Raji (cell line): Measurements from ENCODE around the gene PAOX.

Experiments
- POLR2A ChIP-seq: IDR thresholded peaks from 2 replicates; pipeline ENCODE4 v1.6.1; 2011; ENCODE audit warnings: low read depth, low read length, control low read depth; ENCODE audit not compliant: insufficient read depth

The PAOX gene

GRCh38 chr10:133388236-133388972, 9.3 kb downstream of the PAOX start:
- peak; percentile 25; the same call in 1 of the 2 replicates for TF ChIP-seq POLR2A

DNA sequence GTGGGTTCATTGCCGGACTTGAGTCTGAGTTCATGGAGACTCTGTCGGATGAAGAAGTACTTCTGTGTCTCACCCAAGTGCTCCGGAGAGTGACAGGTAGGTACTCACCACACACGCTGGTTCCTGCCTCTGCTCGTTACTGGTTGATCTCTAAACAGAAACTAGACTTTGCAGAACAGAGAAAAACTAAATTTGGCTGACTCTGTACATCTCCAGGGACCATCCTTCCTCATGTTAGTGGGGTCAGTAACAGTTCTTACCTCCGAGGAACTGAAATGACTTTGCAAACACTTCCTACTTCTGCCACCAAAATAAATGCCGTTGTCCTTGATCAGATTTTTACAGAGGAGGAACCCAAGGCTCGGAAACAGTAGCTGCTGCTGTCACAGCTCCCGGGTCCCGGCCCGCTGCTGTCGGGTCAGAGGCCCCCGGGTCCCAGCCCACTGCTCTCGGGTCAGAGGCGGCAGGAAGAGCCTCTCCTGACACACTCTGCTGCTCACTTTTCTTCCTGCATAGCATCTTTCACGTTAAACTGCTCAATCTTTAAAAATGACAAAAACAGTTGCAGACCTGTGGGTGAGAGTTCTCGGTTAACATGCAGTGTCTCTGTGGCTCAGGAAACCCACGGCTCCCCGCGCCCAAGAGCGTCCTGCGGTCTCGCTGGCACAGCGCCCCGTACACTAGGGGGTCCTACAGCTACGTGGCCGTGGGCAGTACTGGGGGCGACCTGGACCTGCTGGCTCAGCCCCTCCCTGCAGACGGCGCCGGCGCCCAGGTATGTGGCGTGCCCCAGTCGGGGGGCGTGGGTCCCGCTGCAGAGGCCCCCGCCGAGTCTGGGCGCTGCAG, 10.1 kb downstream of the PAOX start:
- TF ChIP-seq POLR2A = peak; percentile 48

DNA sequence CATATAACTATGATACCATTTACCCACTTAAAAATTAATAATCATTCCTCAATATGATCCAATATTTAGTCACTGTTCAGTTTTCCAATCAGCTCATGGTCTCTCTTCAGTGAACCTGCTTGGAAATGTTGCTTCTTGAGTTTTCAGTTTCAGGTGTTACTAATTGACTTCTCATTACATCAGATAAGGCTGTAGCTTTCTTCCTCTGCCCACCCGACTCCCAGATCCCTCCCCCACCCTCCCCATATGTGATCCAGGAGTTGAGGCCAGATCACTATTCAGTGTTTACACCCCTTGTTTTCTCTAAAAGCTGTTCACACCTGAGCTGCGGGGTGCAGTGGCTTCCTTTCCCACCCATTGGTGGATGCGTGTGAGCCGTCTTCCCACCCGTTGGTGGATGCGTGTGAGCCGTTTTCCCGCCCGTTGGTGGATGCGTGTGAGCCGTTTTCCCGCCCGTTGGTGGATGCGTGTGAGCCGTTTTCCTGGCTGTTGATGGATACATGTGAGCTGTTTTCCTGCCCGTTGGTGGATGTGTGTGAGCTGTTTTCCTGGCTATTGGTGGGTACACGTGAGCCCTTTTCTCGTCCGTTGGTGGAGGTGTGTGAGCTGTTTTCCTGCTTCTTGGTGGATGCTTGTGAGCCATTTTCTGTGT, 11.7 kb downstream of the PAOX start:
- no peak for TF ChIP-seq POLR2A

DNA sequence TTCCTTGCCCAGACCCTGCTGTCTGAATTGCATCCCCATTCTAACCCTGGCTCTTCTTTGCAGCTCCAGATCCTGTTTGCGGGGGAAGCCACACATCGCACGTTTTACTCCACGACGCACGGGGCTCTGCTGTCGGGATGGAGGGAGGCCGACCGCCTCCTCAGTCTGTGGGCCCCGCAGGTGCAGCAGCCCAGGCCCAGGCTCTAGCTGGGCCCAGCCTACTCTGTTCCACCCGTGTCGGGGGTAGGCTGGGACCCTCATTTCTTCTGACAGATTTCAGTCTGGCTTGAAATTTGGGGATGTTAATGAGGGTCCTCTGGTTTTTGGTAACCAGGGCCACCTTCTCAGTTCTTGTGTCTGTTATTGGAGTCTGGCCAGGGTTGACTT, 12.2 kb downstream of the PAOX start:
- no peak for TF ChIP-seq POLR2A

DNA sequence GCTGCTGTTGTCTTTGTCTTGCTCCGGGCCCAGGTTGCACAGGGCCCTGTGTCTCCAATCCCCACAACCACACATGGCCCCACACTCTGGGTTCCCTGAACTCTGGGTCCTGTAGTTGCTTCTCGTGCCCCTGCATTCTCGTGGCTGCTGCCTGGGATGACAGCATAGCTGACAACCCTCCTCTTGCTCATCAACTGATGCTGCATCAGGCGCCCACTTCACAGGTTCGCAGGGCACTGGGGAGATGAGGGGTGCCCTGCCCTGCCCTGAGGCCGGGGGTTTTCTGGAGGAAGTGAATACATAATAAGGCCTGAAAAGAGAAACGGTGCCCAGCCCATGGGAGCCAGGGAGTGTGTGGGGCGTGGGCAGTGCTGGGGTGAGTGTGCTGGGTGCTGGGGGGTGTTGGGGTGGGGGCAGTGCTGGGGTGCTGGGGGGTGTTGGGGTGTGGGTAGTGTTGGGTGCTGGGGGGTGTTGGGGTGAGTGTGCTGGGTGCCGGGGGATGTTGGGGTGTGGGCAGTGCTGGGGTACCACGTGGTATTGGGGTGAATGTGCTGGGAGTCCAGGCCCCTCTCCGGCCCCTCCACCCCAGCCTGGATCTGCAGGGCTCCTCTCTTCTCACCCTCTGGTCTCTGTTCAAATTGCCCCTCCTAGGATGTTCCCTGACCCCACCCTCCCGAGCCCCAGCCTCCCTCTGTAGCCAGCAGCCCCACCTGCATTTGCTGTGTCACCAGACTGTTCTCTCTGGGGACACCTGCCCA, 12.9 kb downstream of the PAOX start:
- no peak for TF ChIP-seq POLR2A

DNA sequence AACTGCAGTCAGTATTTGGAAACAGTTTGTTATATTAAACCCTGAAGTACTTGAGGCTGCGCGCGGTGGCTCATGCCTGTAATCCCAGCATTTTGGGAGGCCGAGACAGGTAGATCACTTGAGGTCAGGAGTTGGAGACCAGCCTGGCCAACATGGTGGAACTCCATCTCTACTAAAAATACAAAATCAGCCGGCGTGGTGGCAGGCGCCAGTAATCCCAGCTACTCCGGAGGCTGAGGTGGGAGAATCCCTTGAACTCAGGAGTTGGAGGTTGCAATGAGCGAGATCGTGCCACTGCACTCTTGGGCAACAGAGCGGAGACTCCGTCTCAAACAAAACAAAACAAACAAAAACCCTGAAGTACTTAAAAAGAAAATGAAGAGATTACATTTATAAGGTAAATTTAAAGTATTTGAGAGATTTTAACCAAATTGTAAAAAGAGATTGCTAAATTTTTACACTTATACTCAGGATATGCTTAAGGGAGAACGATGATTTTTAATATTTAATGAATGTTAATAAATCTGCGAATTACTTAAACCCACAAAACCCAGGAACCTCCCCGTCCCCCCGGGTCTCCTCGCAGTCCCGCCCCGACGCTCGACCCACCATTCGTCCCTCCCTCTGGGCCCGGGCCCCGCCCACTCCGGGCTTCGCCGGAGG, 14.5 kb downstream of the PAOX start:
- no peak for TF ChIP-seq POLR2A

DNA sequence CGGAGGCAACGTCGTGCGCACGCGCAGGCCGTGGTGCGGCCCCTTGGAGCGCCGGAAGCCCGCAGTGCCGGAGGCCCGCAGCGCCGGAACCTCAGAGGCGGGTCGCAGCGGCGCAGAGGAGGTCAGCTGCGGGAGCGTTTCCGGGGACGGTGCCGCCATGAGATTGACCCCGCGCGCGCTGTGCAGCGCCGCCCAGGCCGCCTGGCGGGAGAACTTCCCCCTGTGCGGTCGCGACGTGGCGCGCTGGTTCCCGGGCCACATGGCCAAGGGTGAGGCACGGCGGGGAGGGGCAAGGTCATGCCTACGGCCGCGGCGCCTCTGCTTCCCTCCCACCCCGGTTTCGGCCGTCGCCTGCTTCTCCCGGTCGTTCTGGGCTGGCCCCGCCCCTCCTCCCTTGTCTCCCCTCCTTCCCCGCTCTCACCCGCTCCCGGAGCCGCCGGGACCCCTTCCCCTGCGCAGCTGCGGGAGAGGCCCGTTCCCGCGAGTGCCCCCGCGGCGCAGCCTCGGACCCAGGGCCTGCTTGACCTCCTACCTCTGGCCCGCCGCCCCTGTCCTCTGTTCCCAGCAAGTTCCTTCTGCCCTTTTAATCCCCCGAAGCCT, 15.1 kb downstream of the PAOX start, which contains the start of gene MTG1:
TSS of gene MTG1 (plus strand) at position 94 of the 600 bp plus-strand sequence. CDS start at position 158, 64 bp downstream.
- peak; percentile 95 for TF ChIP-seq POLR2A

- TF ChIP-seq POLR2A = no peak
Observed at GRCh38 chr10:133394801-133395221, 15.7 kb downstream of the PAOX start.

DNA sequence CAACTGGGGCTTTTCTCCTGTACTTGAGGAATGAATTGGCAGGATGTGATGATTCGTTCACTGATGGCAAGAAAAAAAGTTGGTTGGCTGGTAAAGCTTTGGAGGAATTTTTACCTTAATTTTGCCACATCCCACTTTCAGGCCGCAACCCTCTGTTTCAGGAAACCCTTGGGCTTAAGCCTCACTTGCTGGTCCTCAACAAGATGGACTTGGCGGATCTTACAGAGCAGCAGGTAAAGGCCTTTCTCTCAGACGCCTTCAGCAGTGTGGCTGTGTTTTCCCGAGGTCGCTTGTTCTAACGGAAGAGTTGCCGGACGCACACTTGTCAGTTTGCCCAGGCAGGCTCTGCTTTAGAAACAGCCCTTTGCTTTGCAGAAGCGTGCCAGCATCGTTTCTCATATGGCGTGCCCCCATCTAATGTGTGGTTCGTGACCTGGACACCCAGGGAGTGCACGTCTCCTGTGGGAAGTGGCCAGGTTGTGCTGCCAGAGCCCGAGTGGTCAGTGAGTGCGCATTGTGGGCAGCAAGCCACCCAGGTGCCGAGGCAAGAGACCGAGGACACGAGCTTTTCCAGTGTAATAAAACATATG, 17.1 kb downstream of the PAOX start:
- no peak for TF ChIP-seq POLR2A

DNA sequence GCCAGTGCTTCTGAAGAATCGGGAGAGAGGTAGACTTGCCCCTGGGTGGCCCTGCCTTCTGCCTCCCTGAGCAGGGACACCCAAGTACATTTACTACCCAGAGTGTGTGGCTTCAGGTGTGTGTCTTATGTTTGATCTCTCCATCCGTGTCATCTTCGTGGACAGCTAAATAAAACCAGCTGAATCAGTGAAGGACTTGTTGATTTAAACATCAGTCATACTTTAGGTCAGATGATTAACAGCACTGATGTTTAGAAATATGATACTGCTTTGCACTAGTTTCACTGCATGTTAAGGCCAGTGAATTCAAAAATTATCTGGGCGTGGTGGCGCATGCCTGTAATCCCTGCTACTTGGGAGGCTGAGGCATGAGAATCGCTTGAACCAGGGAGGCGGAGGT, 18.9 kb downstream of the PAOX start:
- no peak for TF ChIP-seq POLR2A

DNA sequence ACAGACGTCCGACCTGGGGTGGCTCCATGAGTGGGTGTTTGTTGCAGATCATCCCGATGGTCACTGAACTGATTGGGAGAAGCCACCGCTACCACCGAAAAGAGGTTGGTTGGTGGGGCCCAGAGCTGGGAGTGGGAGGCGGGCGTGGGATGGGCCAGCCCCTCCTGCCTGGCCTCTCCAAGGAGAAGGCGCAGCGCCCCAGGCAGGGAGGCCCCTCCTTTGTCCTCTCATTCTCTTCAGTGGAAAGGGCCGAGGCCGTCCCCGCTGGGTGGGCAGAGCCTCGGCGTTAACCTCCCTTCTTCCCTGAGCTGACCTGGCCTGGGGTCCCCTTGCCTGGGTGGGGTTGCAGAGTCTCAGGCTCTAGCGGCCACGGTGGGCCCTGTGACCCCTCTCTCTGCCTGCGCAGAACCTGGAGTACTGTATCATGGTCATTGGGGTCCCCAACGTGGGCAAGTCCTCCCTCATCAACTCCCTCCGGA, 20.1 kb downstream of the PAOX start:
- TF ChIP-seq POLR2A = no peak

DNA sequence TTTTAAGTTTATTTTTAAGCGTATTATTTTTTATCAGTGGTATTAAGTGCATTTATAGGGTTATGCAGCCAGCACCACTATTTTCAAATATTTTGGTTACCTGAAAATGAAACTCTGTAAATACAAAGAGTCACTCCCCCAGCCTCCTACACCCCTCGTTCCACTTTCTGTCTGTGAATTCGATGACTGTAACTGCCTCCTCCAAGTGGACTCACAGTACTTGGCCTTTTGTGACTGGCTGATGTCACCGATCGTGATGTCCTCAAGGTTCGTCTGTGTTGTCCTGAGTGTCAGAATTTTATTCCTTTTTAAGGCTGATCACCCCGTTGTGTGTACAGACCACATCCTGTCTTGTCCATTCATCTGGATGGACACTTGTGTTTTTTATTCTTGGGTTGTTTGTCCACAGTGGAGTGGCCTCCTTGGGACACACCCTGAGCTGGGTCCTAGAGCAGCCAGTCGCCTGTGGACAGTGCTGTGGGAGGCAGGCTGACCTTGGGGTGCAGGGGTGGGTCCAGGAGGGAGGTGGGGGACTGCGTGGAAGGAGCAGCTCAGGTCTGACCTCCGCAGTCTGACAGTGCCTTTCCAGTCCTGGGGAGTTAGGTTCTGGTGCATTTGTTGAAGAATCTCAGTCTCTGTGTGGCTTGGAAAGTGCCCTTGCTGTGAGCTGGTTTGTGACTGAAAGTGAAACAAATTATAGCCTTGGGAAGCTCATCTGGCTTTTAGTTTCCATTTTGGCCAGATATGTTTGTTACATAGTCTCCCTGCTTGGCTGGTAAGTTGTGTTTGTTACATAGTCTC, 21.8 kb downstream of the PAOX start:
- TF ChIP-seq POLR2A = no peak

DNA sequence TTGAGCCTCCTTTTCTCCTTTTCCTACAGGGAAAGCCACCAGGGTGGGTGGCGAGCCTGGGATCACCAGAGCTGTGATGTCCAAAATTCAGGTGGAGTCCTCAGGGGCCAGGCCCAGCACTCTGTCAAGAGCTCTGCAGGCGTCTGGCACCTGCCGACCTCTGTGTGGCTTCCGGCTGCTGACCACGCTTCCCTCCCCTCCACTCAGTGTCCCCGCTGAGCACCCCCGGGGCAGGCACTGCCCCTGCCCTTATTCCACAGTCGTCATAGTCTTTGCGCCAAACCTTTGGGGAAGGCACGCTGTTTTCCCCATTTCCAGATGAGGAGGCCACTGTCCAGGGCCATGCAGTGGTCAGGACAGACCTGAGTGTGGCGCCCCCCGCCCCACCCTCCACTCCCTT, 22.4 kb downstream of the PAOX start:
- no peak for TF ChIP-seq POLR2A
